ENCODE data around the gene MAOB.

MAOB gene

GRCh38 chrX:43717161-43717560 lies 165.1 kb downstream of the MAOB start:
- DNase-seq (ENCODE audit: low read depth in 1 of 2, low spot score in 1 of 2): no peak
- Histone ChIP-seq H3K27me3 (ENCODE audit: insufficient read depth, poor library complexity, severe bottlenecking) (no peaks in the 10 kb centered on the region), H3K4me3 (replicated peaks; ENCODE audit: insufficient read depth, low read length) (no peak overlapping the region), H3K27ac (replicated peaks) (no peak overlapping the region)
- TF ChIP-seq POLR2AphosphoS5 (IDR thresholded peaks at IDR 0.05; ENCODE audit: low read depth): no peak
- TF ChIP-seq CTCF (IDR thresholded peaks at IDR 0.05; ENCODE audit: insufficient read depth, low read length): no peak
- no peak for TF ChIP-seq SPI1 (IDR thresholded peaks at IDR 0.05; ENCODE audit: borderline replicate concordance, low read depth)
- TF ChIP-seq REST (IDR thresholded peaks at IDR 0.05; ENCODE audit: insufficient replicate concordance, low read depth): no peak
- no peak for TF ChIP-seq GABPA (IDR thresholded peaks at IDR 0.05; ENCODE audit: low read depth)

GRCh38 chrX:43716696-43717095 lies 165.6 kb downstream of the MAOB start:
- Histone ChIP-seq H3K4me3 (replicated peaks; ENCODE audit: insufficient read depth, low read length) (no peak overlapping the region), H3K27me3 (ENCODE audit: insufficient read depth, poor library complexity, severe bottlenecking) (no peaks in the 10 kb centered on the region), H3K27ac (replicated peaks) (no peak overlapping the region)
- TF ChIP-seq GABPA (IDR thresholded peaks at IDR 0.05; ENCODE audit: low read depth) (no peak), CTCF (IDR thresholded peaks at IDR 0.05; ENCODE audit: insufficient read depth, low read length) (no peak), POLR2AphosphoS5 (IDR thresholded peaks at IDR 0.05; ENCODE audit: low read depth) (no peak), SPI1 (IDR thresholded peaks at IDR 0.05; ENCODE audit: borderline replicate concordance, low read depth) (no peak), REST (IDR thresholded peaks at IDR 0.05; ENCODE audit: insufficient replicate concordance, low read depth) (no peak)
- DNase-seq (ENCODE audit: low read depth in 1 of 2, low spot score in 1 of 2): no peak
